ENCODE results near the gene FAM133A.

The FAM133A gene

GRCh38 chrX:93673869-93674271 lies at the start of gene FAM133A:
Gene FAM133A (plus strand): TSS chrX:93674206. CDS start chrX:93709420, 35,214 bp downstream.
- Histone ChIP-seq H3K4me1 (ENCODE audit: insufficient read depth, poor library complexity, severe bottlenecking) (no peaks in the 10 kb centered on the region), H3K36me3 (ENCODE audit: low read depth) (no peaks in the 10 kb centered on the region), H3K27me3 (ENCODE audit: insufficient read depth, poor library complexity, severe bottlenecking) (peaks cover 5% of the 10 kb centered on the region), H3K4me3 (ENCODE audit: severe bottlenecking) (peak within 1 kb of the TSS; percentile 25), H3K9me3 (ENCODE audit: severe bottlenecking) (no peaks in the 10 kb centered on the region), H3K27ac (ENCODE audit: poor library complexity, severe bottlenecking) (no peak within 1 kb of the TSS)
- DNase-seq (ENCODE audit: low spot score) (no peak), ATAC-seq (ENCODE audit: low read depth) (peak; percentile 46; the same call in 1 of the 3 replicates)
- no peak for TF ChIP-seq CTCF (IDR thresholded peaks at IDR 0.05; ENCODE audit: poor library complexity, severe bottlenecking)

GRCh38 chrX:93637591-93637990 lies 36.4 kb upstream of the FAM133A start:
- DNase-seq (ENCODE audit: low spot score), result no peak

GRCh38 chrX:93649381-93649780 lies 24.6 kb upstream of the FAM133A start:
- H3K9me3 ChIP-seq (ENCODE audit: severe bottlenecking), result no peaks in the 10 kb centered on the region
- H3K27me3 ChIP-seq (ENCODE audit: insufficient read depth, poor library complexity, severe bottlenecking), result no peaks in the 10 kb centered on the region
- H3K36me3 ChIP-seq (ENCODE audit: low read depth), result no peaks in the 10 kb centered on the region
- no peak overlapping the region for H3K27ac ChIP-seq (ENCODE audit: poor library complexity, severe bottlenecking)
- H3K4me1 ChIP-seq (ENCODE audit: insufficient read depth, poor library complexity, severe bottlenecking), result no peaks in the 10 kb centered on the region
- no peak overlapping the region for H3K4me3 ChIP-seq (ENCODE audit: severe bottlenecking)
- ATAC-seq (ENCODE audit: low read depth) (no peak), DNase-seq (ENCODE audit: low spot score) (no peak)
- TF ChIP-seq CTCF (IDR thresholded peaks at IDR 0.05; ENCODE audit: poor library complexity, severe bottlenecking), result no peak

More at GRCh38 chrX:93637591-93637990, 36.4 kb upstream of the FAM133A start:
- no peak for TF ChIP-seq CTCF (IDR thresholded peaks at IDR 0.05; ENCODE audit: poor library complexity, severe bottlenecking)
- H3K36me3 ChIP-seq (ENCODE audit: low read depth), result no peaks in the 10 kb centered on the region
- no peaks in the 10 kb centered on the region for H3K27me3 ChIP-seq (ENCODE audit: insufficient read depth, poor library complexity, severe bottlenecking)
- H3K4me3 ChIP-seq (ENCODE audit: severe bottlenecking), result no peak overlapping the region
- no peak for ATAC-seq (ENCODE audit: low read depth)
- H3K9me3 ChIP-seq (ENCODE audit: severe bottlenecking), result no peaks in the 10 kb centered on the region
- H3K27ac ChIP-seq (ENCODE audit: poor library complexity, severe bottlenecking), result no peak overlapping the region
- H3K4me1 ChIP-seq (ENCODE audit: insufficient read depth, poor library complexity, severe bottlenecking), result no peaks in the 10 kb centered on the region

- H3K27ac ChIP-seq (ENCODE audit: poor library complexity, severe bottlenecking), result no peak overlapping the region
- ATAC-seq (ENCODE audit: low read depth) (no peak), DNase-seq (ENCODE audit: low spot score) (no peak)
- TF ChIP-seq CTCF (IDR thresholded peaks at IDR 0.05; ENCODE audit: poor library complexity, severe bottlenecking), result no peak
- H3K4me3 ChIP-seq (ENCODE audit: severe bottlenecking), result no peak overlapping the region
- H3K36me3 ChIP-seq (ENCODE audit: low read depth), result no peaks in the 10 kb centered on the region
- no peaks in the 10 kb centered on the region for H3K4me1 ChIP-seq (ENCODE audit: insufficient read depth, poor library complexity, severe bottlenecking)
- no peaks in the 10 kb centered on the region for H3K9me3 ChIP-seq (ENCODE audit: severe bottlenecking)
- no peaks in the 10 kb centered on the region for H3K27me3 ChIP-seq (ENCODE audit: insufficient read depth, poor library complexity, severe bottlenecking)
Measured at GRCh38 chrX:93660575-93660974, 13.4 kb upstream of the FAM133A start.

- Histone ChIP-seq H3K4me3 (ENCODE audit: severe bottlenecking) (peak within 1 kb of the TSS; percentile 25), H3K36me3 (ENCODE audit: low read depth) (no peaks in the 10 kb centered on the region), H3K27me3 (ENCODE audit: insufficient read depth, poor library complexity, severe bottlenecking) (peaks cover 5% of the 10 kb centered on the region), H3K27ac (ENCODE audit: poor library complexity, severe bottlenecking) (no peak within 1 kb of the TSS), H3K9me3 (ENCODE audit: severe bottlenecking) (no peaks in the 10 kb centered on the region), H3K4me1 (ENCODE audit: insufficient read depth, poor library complexity, severe bottlenecking) (no peaks in the 10 kb centered on the region)
- ATAC-seq (ENCODE audit: low read depth) (peak; percentile 61), DNase-seq (ENCODE audit: low spot score) (no peak)
- no peak for TF ChIP-seq CTCF (IDR thresholded peaks at IDR 0.05; ENCODE audit: poor library complexity, severe bottlenecking)
Measured at GRCh38 chrX:93673056-93673868, 744 bp upstream of the FAM133A start, which contains the start of gene NAP1L3. Gene NAP1L3 (minus strand): TSS chrX:93673578. CDS start chrX:93673304, 274 bp downstream.

Data from RWPE2 (cell line).